GM19035 (cell line): ENCODE data around the gene MEA1.
A peak's percentile ranks its signal among the peaks of the same experiment; 100 is the strongest.

Experiments
- ATAC-seq: cut with Tn5 transposase; IDR thresholded peaks from one replicate; pipeline ENCODE4 v1.9.1; 2021; ENCODE audit not compliant: unreplicated experiment

MEA1 gene

GRCh38 chr6:43040542-43041257, 27.0 kb upstream of the MEA1 start:
- ATAC-seq, result no peak

- ATAC-seq, result no peak
These were observed 25.0 kb upstream of the MEA1 start for GRCh38 chr6:43038727-43039126.

GRCh38 chr6:43037706-43038105, 24.0 kb upstream of the MEA1 start:
- no peak for ATAC-seq

- ATAC-seq, result no peak
These were observed 23.5 kb upstream of the MEA1 start for GRCh38 chr6:43037197-43037596.

- ATAC-seq, result no peak
These were observed 23.0 kb upstream of the MEA1 start for GRCh38 chr6:43036712-43037111.

- no peak for ATAC-seq
These were observed 21.9 kb upstream of the MEA1 start for GRCh38 chr6:43035495-43036194.

- ATAC-seq, result no peak
These were observed 20.4 kb upstream of the MEA1 start for GRCh38 chr6:43034190-43034525.

GRCh38 chr6:43033496-43034189, 19.9 kb upstream of the MEA1 start:
- no peak for ATAC-seq

- ATAC-seq, result no peak
These were observed 18.6 kb upstream of the MEA1 start for GRCh38 chr6:43032326-43032725.

GRCh38 chr6:43029120-43029519, 15.4 kb upstream of the MEA1 start:
- no peak for ATAC-seq

GRCh38 chr6:43026365-43026764, 12.6 kb upstream of the MEA1 start:
- no peak for ATAC-seq

- no peak for ATAC-seq
These were observed 10.7 kb upstream of the MEA1 start for GRCh38 chr6:43024436-43024835.

GRCh38 chr6:43021270-43022047, 7.7 kb upstream of the MEA1 start, which contains the start of gene RRP36:
TSS of gene RRP36 (plus strand) at chr6:43021623. CDS start at chr6:43021655, 32 bp downstream.
- peak; percentile 83 for ATAC-seq

- no peak for ATAC-seq
These were observed 7.1 kb upstream of the MEA1 start for GRCh38 chr6:43020847-43021246.

- no peak for ATAC-seq
These were observed 6.4 kb upstream of the MEA1 start for GRCh38 chr6:43020052-43020705.

GRCh38 chr6:43019152-43019551, 5.4 kb upstream of the MEA1 start:
- ATAC-seq, result no peak

- no peak for ATAC-seq
These were observed 3.2 kb upstream of the MEA1 start for GRCh38 chr6:43016943-43017334.

GRCh38 chr6:43016176-43016942, 2.6 kb upstream of the MEA1 start:
- ATAC-seq, result no peak

- peak; percentile 3 for ATAC-seq
These were observed 726 bp upstream of the MEA1 start for GRCh38 chr6:43014434-43014909.
